ENCODE data around the gene EFCAB8. TPM values are rescaled to one million over a fixed set of nuclear protein-coding genes. Genes with fewer than 3 reads are reported as not detected.

EFCAB8 gene
- total RNA-seq, 2 experiments from 2014 or later, result not detected

DNA sequence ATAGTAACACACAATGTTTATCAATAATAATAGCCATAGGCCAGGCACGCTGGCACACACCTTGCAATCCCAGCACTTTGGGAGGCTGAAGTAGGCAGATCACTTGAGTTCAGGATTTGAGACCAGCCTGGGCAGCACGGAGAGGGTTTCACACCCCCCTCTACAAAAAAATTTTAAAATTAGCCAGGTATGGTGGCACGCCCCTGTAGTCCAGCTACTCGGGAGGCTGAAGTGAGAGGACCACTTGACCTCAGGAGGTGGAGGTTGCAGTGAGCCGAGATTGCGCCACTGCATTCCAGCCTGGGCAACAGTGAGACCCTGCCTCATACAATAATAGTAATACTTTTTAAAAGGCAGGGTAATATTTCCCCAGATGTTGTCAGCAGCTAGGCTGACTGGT is 46.8 kb upstream of the EFCAB8 start:
- H3K4me3 ChIP-seq (ENCODE audit: low read depth, low read length, poor library complexity, severe bottlenecking), result no peak overlapping the region
- no peak for DNase-seq (ENCODE audit: low spot score)
- H3K36me3 ChIP-seq (ENCODE audit: insufficient read depth, low read length), result peaks cover 11% of the 10 kb centered on the region; the same call in 1 of the 2 replicates
- no peaks in the 10 kb centered on the region for H3K79me2 ChIP-seq (ENCODE audit: insufficient read depth, low read depth, low read length)
- intact Hi-C loops (cut with micrococcal nuclease; ENCODE audit: unreplicated experiment), result no loop called here
- no TSS peak for BruUV-seq (replicated peaks)
- no peaks in the 10 kb centered on the region for H4K20me1 ChIP-seq (ENCODE audit: insufficient read depth, low read length)
- H3K9me3 ChIP-seq (ENCODE audit: low read length), result no peaks in the 10 kb centered on the region
- TF ChIP-seq, protein P1, sequence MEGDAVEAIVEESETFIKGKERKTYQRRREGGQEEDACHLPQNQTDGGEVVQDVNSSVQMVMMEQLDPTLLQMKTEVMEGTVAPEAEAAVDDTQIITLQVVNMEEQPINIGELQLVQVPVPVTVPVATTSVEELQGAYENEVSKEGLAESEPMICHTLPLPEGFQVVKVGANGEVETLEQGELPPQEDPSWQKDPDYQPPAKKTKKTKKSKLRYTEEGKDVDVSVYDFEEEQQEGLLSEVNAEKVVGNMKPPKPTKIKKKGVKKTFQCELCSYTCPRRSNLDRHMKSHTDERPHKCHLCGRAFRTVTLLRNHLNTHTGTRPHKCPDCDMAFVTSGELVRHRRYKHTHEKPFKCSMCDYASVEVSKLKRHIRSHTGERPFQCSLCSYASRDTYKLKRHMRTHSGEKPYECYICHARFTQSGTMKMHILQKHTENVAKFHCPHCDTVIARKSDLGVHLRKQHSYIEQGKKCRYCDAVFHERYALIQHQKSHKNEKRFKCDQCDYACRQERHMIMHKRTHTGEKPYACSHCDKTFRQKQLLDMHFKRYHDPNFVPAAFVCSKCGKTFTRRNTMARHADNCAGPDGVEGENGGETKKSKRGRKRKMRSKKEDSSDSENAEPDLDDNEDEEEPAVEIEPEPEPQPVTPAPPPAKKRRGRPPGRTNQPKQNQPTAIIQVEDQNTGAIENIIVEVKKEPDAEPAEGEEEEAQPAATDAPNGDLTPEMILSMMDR (conservative IDR thresholded peaks at IDR 0.05; ENCODE audit: low read length), result no peak
- TF ChIP-seq EZH2phosphoT487 (IDR thresholded peaks at IDR 0.05; ENCODE audit: borderline replicate concordance, low read depth, low read length), result no peak
- H3K27ac ChIP-seq (ENCODE audit: low read depth, low read length, poor library complexity, severe bottlenecking), result no peak overlapping the region
- CTCF ChIA-PET (ENCODE audit: unreplicated experiment), result no interaction called here
- H3K4me1 ChIP-seq (ENCODE audit: insufficient read depth, low read length, poor library complexity, severe bottlenecking), result no peaks in the 10 kb centered on the region
- POLR2A ChIA-PET, result interaction anchor here (0.6 kb wide), 2 partner anchors 24 to 133 kb away, joined by 3 to 4 read pairs; no protein-coding TSS in a partner anchor
- no peaks in the 10 kb centered on the region for H3K9me2 ChIP-seq (ENCODE audit: insufficient read depth, low read length)
- H2AFZ ChIP-seq (ENCODE audit: low read length), result no peak overlapping the region
- H3K4me2 ChIP-seq (ENCODE audit: low read length), result no peak overlapping the region

DNA sequence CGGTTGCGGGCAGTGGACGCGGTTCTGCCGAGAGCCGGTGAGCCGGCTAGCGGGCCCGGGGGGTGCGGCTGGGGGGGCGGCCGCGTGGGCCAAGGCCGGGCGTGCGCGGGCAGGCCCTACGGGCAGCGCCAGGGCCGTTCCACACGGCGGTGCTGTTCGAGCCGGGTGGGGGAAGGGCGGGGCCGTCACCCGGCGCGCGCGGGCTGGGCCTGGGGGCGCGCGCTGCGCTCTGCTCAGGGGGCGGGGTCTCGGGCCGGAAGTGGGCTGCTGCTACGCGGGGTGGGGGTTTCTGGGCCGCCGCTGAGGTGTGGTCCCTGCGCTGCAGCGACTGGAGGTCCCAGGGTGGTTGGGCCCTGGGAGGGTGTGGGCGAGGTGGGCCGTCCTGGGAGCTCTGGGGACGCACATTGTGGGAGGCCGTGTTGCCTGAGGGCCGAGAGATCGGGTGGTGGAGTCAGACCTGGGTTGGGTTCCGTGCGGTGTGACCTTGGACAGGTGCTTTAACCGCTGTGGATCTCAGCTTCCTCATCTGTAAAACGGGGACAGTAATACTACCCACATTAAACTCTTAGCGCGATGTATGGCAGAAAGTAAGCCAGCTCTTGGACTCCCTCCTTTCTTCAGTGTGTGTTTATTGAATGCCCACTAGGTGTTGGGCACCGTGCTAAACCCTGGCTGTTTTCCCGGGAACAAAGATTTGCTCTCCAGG is 38.6 kb upstream of the EFCAB8 start:
- Histone ChIP-seq H3K4me2 (ENCODE audit: low read length) (peak overlapping the region; percentile 91), H4K20me1 (ENCODE audit: insufficient read depth, low read length) (peaks cover 42% of the 10 kb centered on the region), H3K9me3 (ENCODE audit: low read length) (no peaks in the 10 kb centered on the region), H3K27ac (ENCODE audit: low read depth, low read length, poor library complexity, severe bottlenecking) (peak overlapping the region; percentile 67), H3K4me1 (ENCODE audit: insufficient read depth, low read length, poor library complexity, severe bottlenecking) (peaks cover 30% of the 10 kb centered on the region), H2AFZ (ENCODE audit: low read length) (no peak overlapping the region), H3K36me3 (ENCODE audit: insufficient read depth, low read length) (peaks cover 37% of the 10 kb centered on the region), H3K79me2 (ENCODE audit: insufficient read depth, low read depth, low read length) (peaks cover 51% of the 10 kb centered on the region), H3K9me2 (ENCODE audit: insufficient read depth, low read length) (no peaks in the 10 kb centered on the region), H3K4me3 (ENCODE audit: low read depth, low read length, poor library complexity, severe bottlenecking) (peak overlapping the region; percentile 84)
- intact Hi-C loops (cut with micrococcal nuclease; ENCODE audit: unreplicated experiment), result no loop called here
- DNase-seq (ENCODE audit: low spot score), result peak; percentile 90
- ChIA-PET CTCF (ENCODE audit: unreplicated experiment) (no interaction called here), POLR2A (interaction anchor here (0.6 to 1.2 kb wide), 7 partner anchors 15 to 1879 kb away, joined by 3 to 5 read pairs (median 3); no protein-coding TSS in a partner anchor)
- TF ChIP-seq, protein P1 (conservative IDR thresholded peaks at IDR 0.05; ENCODE audit: low read length), result no peak
- TF ChIP-seq EZH2phosphoT487 (IDR thresholded peaks at IDR 0.05; ENCODE audit: borderline replicate concordance, low read depth, low read length), result no peak
- no TSS peak for BruUV-seq (replicated peaks)

Data from OCI-LY7 (cell line).